RWPE2 (cell line): ENCODE measurements around the gene SCIN.

ENCODE experiments used
- ATAC-seq: fragments of 200-7000 bp; cut with Tn5 transposase; 3 replicates; pipeline ENCODE4 v1.9.1; 2021; ENCODE audit warnings: low read depth
- DNase-seq: peaks from one replicate; pipeline ENCODE4 v3.0.0-alpha.2; 2020; ENCODE audit warnings: low spot score
- H3K27ac ChIP-seq: fragments of 450-650 bp; 2 replicates; pipeline ENCODE4 v1.5.1; 2017; ENCODE audit warnings: mild to moderate bottlenecking; ENCODE audit not compliant: poor library complexity, severe bottlenecking
- H3K27me3 ChIP-seq: fragments of 250-450 bp; sonication (Bioruptor Pico); 2 replicates; pipeline ENCODE4 v1.5.1; 2021; ENCODE audit warnings: mild to moderate bottlenecking, moderate library complexity; ENCODE audit not compliant: insufficient read depth, poor library complexity, severe bottlenecking
- H3K36me3 ChIP-seq: fragments of 250-450 bp; sonication (Bioruptor Pico); 2 replicates; pipeline ENCODE4 v1.5.1; 2020; ENCODE audit warnings: low read depth, mild to moderate bottlenecking, moderate library complexity
- H3K4me1 ChIP-seq: fragments of 250-450 bp; sonication (Bioruptor Pico); 2 replicates; pipeline ENCODE4 v1.5.1; 2021; ENCODE audit warnings: mild to moderate bottlenecking, moderate library complexity; ENCODE audit not compliant: insufficient read depth, poor library complexity, severe bottlenecking
- H3K4me3 ChIP-seq: fragments of 250-450 bp; sonication (Bioruptor Pico); 2 replicates; pipeline ENCODE4 v1.5.1; 2021; ENCODE audit warnings: mild to moderate bottlenecking, moderate library complexity; ENCODE audit not compliant: severe bottlenecking
- H3K9me3 ChIP-seq: fragments of 250-450 bp; sonication (Bioruptor Pico); 2 replicates; pipeline ENCODE4 v1.5.1; 2021; ENCODE audit warnings: mild to moderate bottlenecking, moderate library complexity; ENCODE audit not compliant: severe bottlenecking
- CTCF ChIP-seq: fragments of 450-650 bp; IDR thresholded peaks from one replicate; pipeline ENCODE4 v1.5.1; 2017; ENCODE audit warnings: mild to moderate bottlenecking, moderate library complexity; ENCODE audit not compliant: poor library complexity, severe bottlenecking

The SCIN gene

GRCh38 chr7:12692035-12692434 is 121.5 kb downstream of the SCIN start:
- Histone ChIP-seq H3K27me3 (no peaks in the 10 kb centered on the region), H3K4me1 (peaks cover 20% of the 10 kb centered on the region), H3K27ac (no peak overlapping the region), H3K36me3 (peaks cover 14% of the 10 kb centered on the region), H3K9me3 (no peaks in the 10 kb centered on the region), H3K4me3 (no peak overlapping the region)
- ATAC-seq: no peak
- TF ChIP-seq CTCF: no peak
- DNase-seq: no peak

- Histone ChIP-seq H3K27ac (no peak overlapping the region), H3K4me1 (peaks cover 20% of the 10 kb centered on the region), H3K9me3 (no peaks in the 10 kb centered on the region), H3K36me3 (peaks cover 14% of the 10 kb centered on the region), H3K4me3 (no peak overlapping the region), H3K27me3 (no peaks in the 10 kb centered on the region)
- no peak for DNase-seq
- no peak for TF ChIP-seq CTCF
- ATAC-seq: no peak
Observed at GRCh38 chr7:12692479-12693259, 122.1 kb downstream of the SCIN start.

- ATAC-seq (no peak), DNase-seq (no peak)
- Histone ChIP-seq H3K4me3 (no peak overlapping the region), H3K36me3 (peaks cover 2% of the 10 kb centered on the region; the same call in 1 of the 2 replicates), H3K4me1 (peaks cover 20% of the 10 kb centered on the region), H3K9me3 (no peaks in the 10 kb centered on the region), H3K27ac (no peak overlapping the region), H3K27me3 (no peaks in the 10 kb centered on the region)
- TF ChIP-seq CTCF: no peak
Observed at GRCh38 chr7:12694817-12695216, 124.3 kb downstream of the SCIN start.

- no peaks in the 10 kb centered on the region for H3K27me3 ChIP-seq
- peak overlapping the region; percentile 26 for H3K27ac ChIP-seq
- no peaks in the 10 kb centered on the region for H3K36me3 ChIP-seq
- ATAC-seq (peak; percentile 90), DNase-seq (no peak)
- H3K9me3 ChIP-seq: no peaks in the 10 kb centered on the region
- no peak for TF ChIP-seq CTCF
- peaks cover 16% of the 10 kb centered on the region for H3K4me1 ChIP-seq
- no peak overlapping the region for H3K4me3 ChIP-seq
Observed at GRCh38 chr7:12695965-12696364, 125.4 kb downstream of the SCIN start.

- H3K4me3 ChIP-seq: no peak overlapping the region
- TF ChIP-seq CTCF: no peak
- DNase-seq: no peak
- peaks cover 11% of the 10 kb centered on the region for H3K9me3 ChIP-seq
- no peaks in the 10 kb centered on the region for H3K27me3 ChIP-seq
- H3K36me3 ChIP-seq: no peaks in the 10 kb centered on the region
- no peak for ATAC-seq
- peaks cover 16% of the 10 kb centered on the region for H3K4me1 ChIP-seq
- H3K27ac ChIP-seq: no peak overlapping the region
Observed at GRCh38 chr7:12699299-12699698, 128.8 kb downstream of the SCIN start.
